Stimulated activated naive CD8-positive, alpha-beta T cell treated with anti-CD3 and anti-CD28 coated beads, Interleukin-15, Interleukin-2, amounts not matched to agents 100 ng/mL and 50 ng/mL, for 24 hours (primary cell): ENCODE data around the gene HSD3B7.
A peak's percentile ranks its signal among the peaks of the same experiment; 100 is the strongest.

ENCODE experiments used
- H3K27ac Mint-ChIP-seq: one replicate; pipeline ENCODE4 v1.8.0; 2021; ENCODE audit warnings: mild to moderate bottlenecking, mixed read lengths
- H3K27me3 Mint-ChIP-seq: one replicate; pipeline ENCODE4 v1.8.0; 2021; ENCODE audit warnings: mixed read lengths
- H3K36me3 Mint-ChIP-seq: one replicate; pipeline ENCODE4 v1.8.0; 2021; ENCODE audit warnings: low read depth, mixed read lengths
- H3K4me1 Mint-ChIP-seq: one replicate; pipeline ENCODE4 v1.8.0; 2021; ENCODE audit warnings: low read depth, mixed read lengths
- H3K4me3 Mint-ChIP-seq: one replicate; pipeline ENCODE4 v1.8.0; 2021; ENCODE audit warnings: mild to moderate bottlenecking, mixed read lengths
- H3K9me3 Mint-ChIP-seq: one replicate; pipeline ENCODE4 v1.8.0; 2021; ENCODE audit warnings: mixed read lengths

HSD3B7 gene

GRCh38 chr16:30967795-30968194 lies 17.2 kb upstream of the HSD3B7 start:
- Mint-ChIP-seq H3K27me3 (no peaks in the 10 kb centered on the region), H3K9me3 (no peaks in the 10 kb centered on the region), H3K4me3 (no peak overlapping the region), H3K4me1 (no peaks in the 10 kb centered on the region), H3K36me3 (peaks cover 69% of the 10 kb centered on the region), H3K27ac (no peak overlapping the region)

GRCh38 chr16:30969246-30969842 lies 15.7 kb upstream of the HSD3B7 start:
- Mint-ChIP-seq H3K4me3 (no peak overlapping the region), H3K9me3 (no peaks in the 10 kb centered on the region), H3K27me3 (no peaks in the 10 kb centered on the region), H3K4me1 (no peaks in the 10 kb centered on the region), H3K36me3 (peaks cover 69% of the 10 kb centered on the region), H3K27ac (no peak overlapping the region)

- Mint-ChIP-seq H3K27ac (no peak overlapping the region), H3K4me1 (no peaks in the 10 kb centered on the region), H3K4me3 (no peak overlapping the region), H3K36me3 (peaks cover 69% of the 10 kb centered on the region), H3K9me3 (no peaks in the 10 kb centered on the region), H3K27me3 (no peaks in the 10 kb centered on the region)
Measured at GRCh38 chr16:30971298-30971697, 13.7 kb upstream of the HSD3B7 start.

- Mint-ChIP-seq H3K27me3 (no peaks in the 10 kb centered on the region), H3K9me3 (no peaks in the 10 kb centered on the region), H3K27ac (no peak overlapping the region), H3K4me3 (no peak overlapping the region), H3K4me1 (no peaks in the 10 kb centered on the region), H3K36me3 (peaks cover 66% of the 10 kb centered on the region)
Measured at GRCh38 chr16:30972872-30973271, 12.1 kb upstream of the HSD3B7 start.

- H3K36me3 Mint-ChIP-seq, result peaks cover 65% of the 10 kb centered on the region
- H3K4me1 Mint-ChIP-seq, result no peaks in the 10 kb centered on the region
- H3K27me3 Mint-ChIP-seq, result no peaks in the 10 kb centered on the region
- no peak overlapping the region for H3K27ac Mint-ChIP-seq
- H3K4me3 Mint-ChIP-seq, result no peak overlapping the region
- no peaks in the 10 kb centered on the region for H3K9me3 Mint-ChIP-seq
Measured at GRCh38 chr16:30974348-30974747, 10.7 kb upstream of the HSD3B7 start.

- Mint-ChIP-seq H3K9me3 (no peaks in the 10 kb centered on the region), H3K27me3 (no peaks in the 10 kb centered on the region), H3K4me3 (no peak overlapping the region), H3K36me3 (peaks cover 59% of the 10 kb centered on the region), H3K4me1 (no peaks in the 10 kb centered on the region), H3K27ac (no peak overlapping the region)
Measured at GRCh38 chr16:30976486-30976885, 8.5 kb upstream of the HSD3B7 start.

GRCh38 chr16:30977502-30977901 lies 7.5 kb upstream of the HSD3B7 start:
- Mint-ChIP-seq H3K27ac (peak overlapping the region; percentile 51), H3K4me3 (no peak overlapping the region), H3K27me3 (no peaks in the 10 kb centered on the region), H3K36me3 (peaks cover 51% of the 10 kb centered on the region), H3K9me3 (no peaks in the 10 kb centered on the region), H3K4me1 (no peaks in the 10 kb centered on the region)

- Mint-ChIP-seq H3K27me3 (no peaks in the 10 kb centered on the region), H3K4me3 (no peak overlapping the region), H3K27ac (no peak overlapping the region), H3K9me3 (no peaks in the 10 kb centered on the region), H3K4me1 (no peaks in the 10 kb centered on the region), H3K36me3 (peaks cover 34% of the 10 kb centered on the region)
Measured at GRCh38 chr16:30979170-30980022, 5.6 kb upstream of the HSD3B7 start.

- Mint-ChIP-seq H3K27me3 (no peaks in the 10 kb centered on the region), H3K36me3 (peaks cover 31% of the 10 kb centered on the region), H3K9me3 (no peaks in the 10 kb centered on the region), H3K4me1 (no peaks in the 10 kb centered on the region), H3K4me3 (no peak overlapping the region), H3K27ac (no peak overlapping the region)
Measured at GRCh38 chr16:30980023-30980371, 5.0 kb upstream of the HSD3B7 start.

- H3K9me3 Mint-ChIP-seq, result no peaks in the 10 kb centered on the region
- H3K27me3 Mint-ChIP-seq, result no peaks in the 10 kb centered on the region
- no peak overlapping the region for H3K27ac Mint-ChIP-seq
- peaks cover 30% of the 10 kb centered on the region for H3K36me3 Mint-ChIP-seq
- no peaks in the 10 kb centered on the region for H3K4me1 Mint-ChIP-seq
- H3K4me3 Mint-ChIP-seq, result no peak overlapping the region
Measured at GRCh38 chr16:30980434-30980833, 4.6 kb upstream of the HSD3B7 start.

GRCh38 chr16:30980959-30981358 lies 4.0 kb upstream of the HSD3B7 start:
- Mint-ChIP-seq H3K9me3 (no peaks in the 10 kb centered on the region), H3K4me1 (no peaks in the 10 kb centered on the region), H3K27ac (no peak overlapping the region), H3K4me3 (no peak overlapping the region), H3K36me3 (peaks cover 25% of the 10 kb centered on the region), H3K27me3 (no peaks in the 10 kb centered on the region)

- no peaks in the 10 kb centered on the region for H3K27me3 Mint-ChIP-seq
- H3K27ac Mint-ChIP-seq, result no peak overlapping the region
- no peak overlapping the region for H3K4me3 Mint-ChIP-seq
- H3K36me3 Mint-ChIP-seq, result peaks cover 13% of the 10 kb centered on the region
- H3K4me1 Mint-ChIP-seq, result no peaks in the 10 kb centered on the region
- H3K9me3 Mint-ChIP-seq, result no peaks in the 10 kb centered on the region
Measured at GRCh38 chr16:30982548-30983288, 2.3 kb upstream of the HSD3B7 start.

GRCh38 chr16:30983289-30983889 lies 1.6 kb upstream of the HSD3B7 start:
- no peak overlapping the region for H3K27ac Mint-ChIP-seq
- H3K27me3 Mint-ChIP-seq, result no peaks in the 10 kb centered on the region
- H3K36me3 Mint-ChIP-seq, result peaks cover 11% of the 10 kb centered on the region

GRCh38 chr16:30983898-30984610 lies 953 bp upstream of the HSD3B7 start:
- Mint-ChIP-seq H3K27me3 (no peaks in the 10 kb centered on the region), H3K4me3 (no peak overlapping the region), H3K4me1 (no peaks in the 10 kb centered on the region), H3K9me3 (no peaks in the 10 kb centered on the region), H3K36me3 (peaks cover 6% of the 10 kb centered on the region), H3K27ac (no peak overlapping the region)

More at GRCh38 chr16:30983289-30983889, 1.6 kb upstream of the HSD3B7 start:
- no peaks in the 10 kb centered on the region for H3K9me3 Mint-ChIP-seq
- no peaks in the 10 kb centered on the region for H3K4me1 Mint-ChIP-seq
- no peak overlapping the region for H3K4me3 Mint-ChIP-seq
